ENCODE measurements around the gene MLPH.

Gene MLPH

DNA sequence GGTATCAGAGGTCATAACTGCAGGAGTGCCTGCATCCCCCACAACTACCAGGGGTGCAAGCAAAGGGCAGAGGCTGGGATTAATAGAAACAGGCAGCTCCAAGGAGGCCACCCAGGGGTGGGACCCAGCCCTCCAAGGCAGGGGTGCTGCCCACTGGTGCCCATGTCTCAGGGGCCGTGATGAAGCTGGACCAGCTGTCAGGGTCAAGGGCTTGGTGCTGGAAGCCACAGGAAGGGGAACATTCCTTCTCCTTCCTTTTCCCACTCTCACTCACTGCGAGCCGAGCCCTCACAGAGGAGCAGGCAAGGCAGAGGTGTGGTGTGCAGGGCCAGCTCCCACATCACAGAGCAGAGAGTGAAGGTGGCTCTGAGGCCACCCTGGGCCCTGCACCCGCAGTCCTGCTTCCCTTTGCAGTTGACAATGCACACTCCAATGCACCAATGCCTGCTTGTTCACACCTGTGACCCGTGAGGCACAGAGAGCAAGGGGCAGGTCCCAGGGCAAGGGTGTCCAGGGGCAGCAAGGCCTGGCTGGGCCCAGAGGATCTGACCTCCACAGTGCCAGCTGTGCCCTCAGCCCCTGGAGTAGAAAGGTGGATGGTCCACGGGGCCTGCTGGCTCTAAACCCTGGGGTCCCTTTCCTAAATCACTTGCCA, 28.7 kb downstream of the MLPH start:
- TF ChIP-seq, protein P1, sequence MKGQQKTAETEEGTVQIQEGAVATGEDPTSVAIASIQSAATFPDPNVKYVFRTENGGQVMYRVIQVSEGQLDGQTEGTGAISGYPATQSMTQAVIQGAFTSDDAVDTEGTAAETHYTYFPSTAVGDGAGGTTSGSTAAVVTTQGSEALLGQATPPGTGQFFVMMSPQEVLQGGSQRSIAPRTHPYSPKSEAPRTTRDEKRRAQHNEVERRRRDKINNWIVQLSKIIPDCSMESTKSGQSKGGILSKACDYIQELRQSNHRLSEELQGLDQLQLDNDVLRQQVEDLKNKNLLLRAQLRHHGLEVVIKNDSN (IDR thresholded peaks at IDR 0.05) = no peak
- TF ChIP-seq FOXM1 (IDR thresholded peaks at IDR 0.05; ENCODE audit: borderline replicate concordance, low read depth) (no peak), YY1 (IDR thresholded peaks at IDR 0.05; ENCODE audit: low read depth) (no peak), EGR1 (IDR thresholded peaks at IDR 0.05) (no peak), CREB1 (IDR thresholded peaks at IDR 0.05; ENCODE audit: low read depth) (no peak), TAF1 (IDR thresholded peaks at IDR 0.05; ENCODE audit: low read depth) (no peak), NFIC (IDR thresholded peaks at IDR 0.05) (no peak), EP300 (IDR thresholded peaks at IDR 0.05; ENCODE audit: borderline replicate concordance) (no peak), TCF12 (IDR thresholded peaks at IDR 0.05; ENCODE audit: low read depth) (no peak), CEBPB (IDR thresholded peaks at IDR 0.05) (no peak), RAD21 (IDR thresholded peaks at IDR 0.05; ENCODE audit: low read depth) (no peak), ZBTB7A (IDR thresholded peaks at IDR 0.05; ENCODE audit: low read depth) (no peak), TEAD4 (IDR thresholded peaks at IDR 0.05) (no peak)
- TF ChIP-seq, protein P2, sequence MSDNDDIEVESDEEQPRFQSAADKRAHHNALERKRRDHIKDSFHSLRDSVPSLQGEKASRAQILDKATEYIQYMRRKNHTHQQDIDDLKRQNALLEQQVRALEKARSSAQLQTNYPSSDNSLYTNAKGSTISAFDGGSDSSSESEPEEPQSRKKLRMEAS (IDR thresholded peaks at IDR 0.05) = no peak
- TF ChIP-seq, protein P3, sequence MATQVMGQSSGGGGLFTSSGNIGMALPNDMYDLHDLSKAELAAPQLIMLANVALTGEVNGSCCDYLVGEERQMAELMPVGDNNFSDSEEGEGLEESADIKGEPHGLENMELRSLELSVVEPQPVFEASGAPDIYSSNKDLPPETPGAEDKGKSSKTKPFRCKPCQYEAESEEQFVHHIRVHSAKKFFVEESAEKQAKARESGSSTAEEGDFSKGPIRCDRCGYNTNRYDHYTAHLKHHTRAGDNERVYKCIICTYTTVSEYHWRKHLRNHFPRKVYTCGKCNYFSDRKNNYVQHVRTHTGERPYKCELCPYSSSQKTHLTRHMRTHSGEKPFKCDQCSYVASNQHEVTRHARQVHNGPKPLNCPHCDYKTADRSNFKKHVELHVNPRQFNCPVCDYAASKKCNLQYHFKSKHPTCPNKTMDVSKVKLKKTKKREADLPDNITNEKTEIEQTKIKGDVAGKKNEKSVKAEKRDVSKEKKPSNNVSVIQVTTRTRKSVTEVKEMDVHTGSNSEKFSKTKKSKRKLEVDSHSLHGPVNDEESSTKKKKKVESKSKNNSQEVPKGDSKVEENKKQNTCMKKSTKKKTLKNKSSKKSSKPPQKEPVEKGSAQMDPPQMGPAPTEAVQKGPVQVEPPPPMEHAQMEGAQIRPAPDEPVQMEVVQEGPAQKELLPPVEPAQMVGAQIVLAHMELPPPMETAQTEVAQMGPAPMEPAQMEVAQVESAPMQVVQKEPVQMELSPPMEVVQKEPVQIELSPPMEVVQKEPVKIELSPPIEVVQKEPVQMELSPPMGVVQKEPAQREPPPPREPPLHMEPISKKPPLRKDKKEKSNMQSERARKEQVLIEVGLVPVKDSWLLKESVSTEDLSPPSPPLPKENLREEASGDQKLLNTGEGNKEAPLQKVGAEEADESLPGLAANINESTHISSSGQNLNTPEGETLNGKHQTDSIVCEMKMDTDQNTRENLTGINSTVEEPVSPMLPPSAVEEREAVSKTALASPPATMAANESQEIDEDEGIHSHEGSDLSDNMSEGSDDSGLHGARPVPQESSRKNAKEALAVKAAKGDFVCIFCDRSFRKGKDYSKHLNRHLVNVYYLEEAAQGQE (IDR thresholded peaks at IDR 0.05; ENCODE audit: low read depth) = no peak

DNA sequence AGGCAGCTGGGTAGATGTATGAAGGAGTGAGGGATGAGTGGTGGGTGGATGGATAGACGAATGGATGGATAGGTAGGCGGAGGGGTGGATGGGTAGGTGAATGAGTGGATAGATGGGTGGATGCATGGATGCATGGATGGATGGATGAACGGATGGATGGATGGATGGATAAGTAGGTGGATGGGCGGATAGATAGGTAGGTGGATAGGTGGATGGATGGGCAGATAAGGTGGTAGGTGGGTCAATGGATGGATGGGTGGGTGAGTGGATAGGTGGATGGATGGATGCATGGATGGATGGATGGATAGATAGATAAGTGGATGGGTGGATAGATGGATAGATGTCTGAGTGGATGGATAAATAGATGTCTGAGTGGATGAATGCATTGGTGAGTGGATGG, 30.1 kb downstream of the MLPH start:
- no peak for TF ChIP-seq CREB1 (IDR thresholded peaks at IDR 0.05; ENCODE audit: low read depth)

DNA sequence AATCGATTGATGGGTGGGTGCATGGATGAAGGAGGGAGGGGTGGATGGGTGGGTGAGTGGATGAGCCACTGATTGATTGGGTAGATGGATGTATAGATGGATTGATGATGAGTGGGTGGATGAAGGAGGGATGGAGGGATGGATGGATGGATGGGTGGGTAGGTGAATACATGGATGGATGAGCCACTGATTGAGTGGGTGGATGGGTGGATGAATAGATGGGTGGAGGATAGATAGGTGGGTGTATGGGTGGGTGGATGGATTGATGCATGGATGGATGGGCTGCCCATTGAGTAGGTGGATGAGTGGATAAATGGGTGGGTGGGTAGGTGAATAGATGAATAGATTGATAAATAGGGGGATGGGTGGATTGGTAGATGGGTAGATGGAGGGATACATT, 30.9 kb downstream of the MLPH start:
- TF ChIP-seq RAD21 (IDR thresholded peaks at IDR 0.05; ENCODE audit: low read depth) (no peak), EP300 (IDR thresholded peaks at IDR 0.05; ENCODE audit: borderline replicate concordance) (no peak), ZBTB7A (IDR thresholded peaks at IDR 0.05; ENCODE audit: low read depth) (no peak), TEAD4 (IDR thresholded peaks at IDR 0.05) (no peak), FOXM1 (IDR thresholded peaks at IDR 0.05; ENCODE audit: borderline replicate concordance, low read depth) (no peak)
- TF ChIP-seq, protein P3 (IDR thresholded peaks at IDR 0.05; ENCODE audit: low read depth) = no peak

DNA sequence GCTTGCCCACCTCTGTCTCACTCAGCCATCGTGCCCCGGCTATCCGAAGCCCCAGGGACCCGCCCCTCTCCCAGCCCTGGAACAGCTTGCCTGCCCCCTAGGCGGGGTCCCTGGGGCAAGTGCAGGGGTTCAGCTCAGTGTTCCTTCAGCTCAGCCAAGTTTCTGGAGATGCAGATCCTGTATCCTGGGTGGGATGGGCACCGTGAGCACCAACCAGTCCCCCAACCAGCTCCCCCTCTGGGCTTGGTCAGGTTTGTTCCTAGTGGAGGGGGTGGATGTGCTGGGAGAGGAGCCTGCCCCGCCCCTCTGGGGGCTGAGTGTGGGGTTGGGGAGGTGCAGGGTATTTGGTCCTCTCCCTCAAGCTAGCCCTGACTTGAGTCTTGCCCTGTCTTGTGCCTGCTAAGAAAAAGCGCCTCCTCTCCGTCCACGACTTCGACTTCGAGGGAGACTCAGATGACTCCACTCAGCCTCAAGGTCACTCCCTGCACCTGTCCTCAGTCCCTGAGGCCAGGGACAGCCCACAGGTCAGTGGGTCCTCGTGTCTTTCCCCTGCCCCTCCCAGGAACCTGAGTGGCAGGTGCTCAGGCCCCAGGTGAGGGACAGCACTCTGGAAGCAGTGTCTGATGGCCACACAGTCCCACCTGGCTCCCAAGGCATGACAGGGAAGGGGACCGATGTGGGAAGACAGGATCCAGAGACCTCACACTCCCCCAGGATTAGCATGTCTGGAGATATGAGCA, 32.6 kb downstream of the MLPH start:
- TF ChIP-seq TEAD4 (IDR thresholded peaks at IDR 0.05) (no peak), NFIC (IDR thresholded peaks at IDR 0.05) (no peak), EP300 (IDR thresholded peaks at IDR 0.05; ENCODE audit: borderline replicate concordance) (no peak), EGR1 (IDR thresholded peaks at IDR 0.05) (no peak), TAF1 (IDR thresholded peaks at IDR 0.05; ENCODE audit: low read depth) (no peak), RAD21 (IDR thresholded peaks at IDR 0.05; ENCODE audit: low read depth) (no peak), CREB1 (IDR thresholded peaks at IDR 0.05; ENCODE audit: low read depth) (no peak), FOXM1 (IDR thresholded peaks at IDR 0.05; ENCODE audit: borderline replicate concordance, low read depth) (no peak), ZBTB7A (IDR thresholded peaks at IDR 0.05; ENCODE audit: low read depth) (no peak), CEBPB (IDR thresholded peaks at IDR 0.05) (no peak), YY1 (IDR thresholded peaks at IDR 0.05; ENCODE audit: low read depth) (no peak), TCF12 (IDR thresholded peaks at IDR 0.05; ENCODE audit: low read depth) (no peak)
- TF ChIP-seq, protein P2 (IDR thresholded peaks at IDR 0.05) = no peak
- TF ChIP-seq, protein P3 (IDR thresholded peaks at IDR 0.05; ENCODE audit: low read depth) = no peak
- TF ChIP-seq, protein P1 (IDR thresholded peaks at IDR 0.05) = no peak
